HepG2 (cell line): ENCODE results near the gene PLA2G12A. TPM values are rescaled to one million over a fixed set of nuclear protein-coding genes. Genes with fewer than 3 reads are reported as not detected.
A peak's percentile ranks its signal among the peaks of the same experiment; 100 is the strongest.

Source experiments
- ATRX ChIP-seq: sonication (generic); formaldehyde crosslinking; IDR thresholded peaks from 2 replicates; pipeline ENCODE4 v1.4.0; 2020; ENCODE audit warnings: missing genetic modification reagents, borderline replicate concordance
- ETS1 ChIP-seq: sonication (generic); formaldehyde crosslinking; IDR thresholded peaks from 2 replicates; pipeline ENCODE4 v1.4.0; 2020; ENCODE audit warnings: missing genetic modification reagents
- ETV5 ChIP-seq: IDR thresholded peaks from 2 replicates; pipeline ENCODE4 v1.6.1; 2018; ENCODE audit warnings: missing biosample characterization, missing genetic modification reagents, inconsistent platforms, borderline replicate concordance
- FLYWCH1 ChIP-seq: sonication (generic); formaldehyde crosslinking; IDR thresholded peaks from 2 replicates; pipeline ENCODE4 v1.8.1; 2023; ENCODE audit warnings: mild to moderate bottlenecking, missing genetic modification reagents
- GTF3A ChIP-seq: sonication (generic); formaldehyde crosslinking; conservative IDR thresholded peaks from 2 replicates; pipeline ENCODE4 v1.4.0; 2020; ENCODE audit warnings: mild to moderate bottlenecking, missing genetic modification reagents
- HHEX ChIP-seq: IDR thresholded peaks from 2 replicates; pipeline ENCODE4 v1.6.1; 2016; ENCODE audit warnings: control low read depth
- HNRNPK ChIP-seq: fragments of 200-400 bp; formaldehyde crosslinking; IDR thresholded peaks from 2 replicates; pipeline ENCODE4 v1.6.1; 2018; ENCODE audit warnings: low read length, low read depth, moderate library complexity, mild to moderate bottlenecking; ENCODE audit not compliant: poor library complexity, severe bottlenecking
- HOXA5 ChIP-seq: sonication (generic); formaldehyde crosslinking; IDR thresholded peaks from 2 replicates; pipeline ENCODE4 v1.4.0; 2020; ENCODE audit warnings: missing genetic modification reagents
- KIAA2018 ChIP-seq: sonication (generic); formaldehyde crosslinking; IDR thresholded peaks from 2 replicates; pipeline ENCODE4 v1.5.0; 2020; ENCODE audit warnings: mild to moderate bottlenecking, missing genetic modification reagents, borderline replicate concordance
- MZF1 ChIP-seq: sonication (generic); formaldehyde crosslinking; IDR thresholded peaks from 2 replicates; pipeline ENCODE4 v1.8.1; 2023; ENCODE audit warnings: mild to moderate bottlenecking, missing genetic modification reagents, borderline replicate concordance
- SAP130 ChIP-seq: IDR thresholded peaks from 2 replicates; pipeline ENCODE4 v1.6.1; 2016; ENCODE audit warnings: low read depth
- TBX2 ChIP-seq: sonication (generic); formaldehyde crosslinking; IDR thresholded peaks from 2 replicates; pipeline ENCODE4 v1.5.0; 2020; ENCODE audit warnings: missing genetic modification reagents, mild to moderate bottlenecking, borderline replicate concordance
- TCF12 ChIP-seq, 2 experiments: fragments of 450-650 bp in 1 of 2; sonication (generic) in 1 of 2; formaldehyde crosslinking in 1 of 2; IDR thresholded peaks; 2 replicates each; pipeline versions ENCODE4 v1.6.1 to v1.8.0; 2017 to 2022; ENCODE audit warnings: antibody characterized with exemption in 1 of 2, mild to moderate bottlenecking in 1 of 2, missing genetic modification reagents in 1 of 2, moderate library complexity in 1 of 2
- ZKSCAN8 ChIP-seq: IDR thresholded peaks from 2 replicates; pipeline ENCODE4 v1.6.1; 2016; ENCODE audit warnings: borderline replicate concordance, missing genetic modification reagents, missing compliant biosample characterization
- ZNF124 ChIP-seq: sonication (generic); formaldehyde crosslinking; IDR thresholded peaks from 2 replicates; pipeline ENCODE4 v1.4.0; 2020; ENCODE audit warnings: missing genetic modification reagents
- ZNF558 ChIP-seq: sonication (generic); formaldehyde crosslinking; IDR thresholded peaks from 2 replicates; pipeline ENCODE4 v1.9.0; 2022; ENCODE audit warnings: mild to moderate bottlenecking, missing genetic modification reagents, borderline replicate concordance
- ZNF660 ChIP-seq: sonication (generic); formaldehyde crosslinking; IDR thresholded peaks from 2 replicates; pipeline ENCODE4 v1.5.1; 2020; ENCODE audit warnings: mild to moderate bottlenecking, low read depth, missing genetic modification reagents, borderline replicate concordance
- ZNF709 ChIP-seq: sonication (generic); formaldehyde crosslinking; IDR thresholded peaks from 2 replicates; pipeline ENCODE4 v1.5.0; 2020; ENCODE audit warnings: mild to moderate bottlenecking, missing genetic modification reagents
- polyA plus RNA-seq, 8 experiments: library from polyadenylated mRNA; depleted of rRNA in 3 of 8; stranded (reverse) in 7 of 8; unstranded in 1 of 8; fragments of >200 nt; fragmentation: Illumina TruSeq in 4 of 8; extraction: Trizol in 4 of 8; gene quantifications; 2 replicates each; pipeline versions ENCODE4 v1.2.1 to v1.2.3, GENCODE V29; 2011 to 2016; ENCODE audit warnings: low read depth in 4 of 8, missing spikeins in 1 of 8, mixed read lengths in 1 of 8; ENCODE audit not compliant: insufficient read depth in 1 of 8
- total RNA-seq, 5 experiments: library from RNA; depleted of rRNA; stranded (reverse); fragments of >200 nt; fragmentation: Illumina TruSeq; extraction: Trizol; gene quantifications; 2 replicates each; pipeline ENCODE4 v1.2.3, GENCODE V29; 2016; ENCODE audit warnings: low read depth in 1 of 5
- TF ChIP-seq, protein P1 (sequence below): sonication (generic); formaldehyde crosslinking; IDR thresholded peaks from 2 replicates; pipeline ENCODE4 v1.4.0; 2020; ENCODE audit warnings: missing genetic modification reagents

The PLA2G12A gene
- total and polyA plus RNA-seq, 2 of the 13 experiments (the other 11 are each of a cell fraction or from before 2014, with no cell fraction given) = 61.2 to 64.0 TPM

- TF ChIP-seq KIAA2018 (CRISPR knock-in tag) (no peak), ZNF558 (peak; percentile 67; the same call in 1 of the 2 replicates), HNRNPK (peak; percentile 66), MZF1 (0 out of 2 replicates have a peak, but pooled peaks have one; percentile 0), ZKSCAN8 (CRISPR knock-in tag) (no peak), GTF3A (CRISPR knock-in tag) (no peak), HHEX (no peak), ZNF709 (CRISPR knock-in tag) (0 out of 2 replicates have a peak, but pooled peaks have one; percentile 28), ZNF124 (CRISPR knock-in tag) (peak; percentile 52; the same call in 1 of the 2 replicates), TBX2 (peak; percentile 69; the same call in 1 of the 2 replicates), ZNF660 (CRISPR knock-in tag) (no peak), ETV5 (CRISPR knock-in tag) (no peak; the same call in 1 of the 2 replicates), ETS1 (CRISPR knock-in tag) (no peak), SAP130 (CRISPR knock-in tag) (peak; percentile 65), FLYWCH1 (no peak), HOXA5 (CRISPR knock-in tag) (peak; percentile 68; the same call in 1 of the 2 replicates), TCF12 (IDR thresholded peaks at IDR 0.05) (no peak), TCF12 (CRISPR knock-in tag; IDR thresholded peaks at IDR 0.05) (0 out of 2 replicates have a peak, but pooled peaks have one; percentile 53), ATRX (CRISPR knock-in tag) (no peak)
- TF ChIP-seq, protein P1, sequence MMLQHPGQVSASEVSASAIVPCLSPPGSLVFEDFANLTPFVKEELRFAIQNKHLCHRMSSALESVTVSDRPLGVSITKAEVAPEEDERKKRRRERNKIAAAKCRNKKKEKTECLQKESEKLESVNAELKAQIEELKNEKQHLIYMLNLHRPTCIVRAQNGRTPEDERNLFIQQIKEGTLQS (CRISPR knock-in tag) = no peak
Measured at GRCh38 chr4:109729718-109730618, at the start of gene PLA2G12A (continued).
